K562 (cell line): ENCODE data around the gene CD44. TPM values are rescaled to one million over a fixed set of nuclear protein-coding genes. Genes with fewer than 3 reads are reported as not detected.

Experiments used
- ATAC-seq: fragments of 200-7000 bp; cut with Tn5 transposase; 3 replicates; pipeline ENCODE4 v1.9.1; 2020; ENCODE audit warnings: moderate library complexity
- BruUV-seq: library from RNA; stranded (reverse); fragments of 400-500 nt; replicated peaks from 2 replicates; lab custom pipeline; 2021; lab: Mats Ljungman, UMichigan
- CTCF ChIA-PET: fragments of 300-600 bp; formaldehyde crosslinking; extraction: SDS; loops from one replicate; lab custom pipeline; 2021; ENCODE audit warnings: low intra/inter-chr PET ratio; lab: Yijun Ruan, JAX
- POLR2A ChIA-PET: fragments of 300-600, 350-650 bp; sonication (Branson Sonifier 250); formaldehyde crosslinking; extraction: SDS; loops from one replicate; lab custom pipeline; 2021; ENCODE audit warnings: antibody characterized with exemption, inconsistent platforms; lab: Yijun Ruan, JAX
- DNase-seq, 4 experiments: peaks; one replicate each; pipeline versions ENCODE4 v3.0.0 to v3.0.0-alpha.2; 2011 to 2018; ENCODE audit warnings: low spot score in 3 of 4, mixed read lengths in 3 of 4; ENCODE audit errors: extremely low read depth in 1 of 4
- FAIRE-seq: peaks from 2 replicates; lab custom pipeline; 2011; peaks lifted over from hg19 to GRCh38; lab: Jason Lieb, UNC
- H2AFZ ChIP-seq: 2 replicates; pipeline ENCODE4 v1.6.0; 2011; ENCODE audit warnings: low read depth, low read length, control low read depth, inconsistent platforms
- H3K27ac ChIP-seq: fragments of 200-600 bp; 3 replicates; pipeline ENCODE4 v1.8.0; 2011; ENCODE audit warnings: low read depth, mild to moderate bottlenecking, control low read depth, inconsistent platforms, low read length, moderate library complexity, mixed read lengths; ENCODE audit errors: extremely low read depth
- H3K27me3 ChIP-seq, 2 experiments: fragments of 300-600 bp in 1 of 2; 2 replicates in 1 of 2; 3 replicates in 1 of 2; pipeline versions ENCODE4 v1.6.0 to v1.8.0; 2011; ENCODE audit warnings: inconsistent platforms in 2 of 2, low read length in 2 of 2, mild to moderate bottlenecking in 1 of 2, mixed read lengths in 1 of 2, moderate library complexity in 1 of 2; ENCODE audit not compliant: control insufficient read depth in 2 of 2, insufficient read depth in 2 of 2
- H3K36me3 ChIP-seq: fragments of 300-600 bp; 3 replicates; pipeline ENCODE4 v1.8.0; 2011; ENCODE audit warnings: mild to moderate bottlenecking, low read length, inconsistent platforms; ENCODE audit not compliant: control insufficient read depth, insufficient read depth
- H3K4me1 ChIP-seq, 2 experiments: fragments of 200-600 bp in 1 of 2; replicated peaks in 1 of 2; 2 replicates in 1 of 2; 3 replicates in 1 of 2; pipeline versions ENCODE4 v1.5.1 to v1.8.0; 2011; ENCODE audit warnings: inconsistent platforms in 2 of 2, low read length in 2 of 2, mild to moderate bottlenecking in 1 of 2, mixed read lengths in 1 of 2, moderate library complexity in 1 of 2; ENCODE audit not compliant: control insufficient read depth in 2 of 2, insufficient read depth in 2 of 2
- H3K4me2 ChIP-seq: 2 replicates; pipeline ENCODE4 v1.6.1; 2011; ENCODE audit warnings: low read length, control low read depth, inconsistent platforms, mixed read lengths; ENCODE audit not compliant: insufficient read depth
- H3K4me3 ChIP-seq: fragments of 200-600 bp; sonication (generic), shearing (Covaris generic); 2 replicates; pipeline ENCODE4 v1.5.1; 2016; ENCODE audit warnings: control low read depth, inconsistent platforms
- H3K79me2 ChIP-seq: fragments of 200-600 bp; 3 replicates; pipeline ENCODE4 v1.8.0; 2011; ENCODE audit warnings: low read length, inconsistent platforms; ENCODE audit not compliant: control insufficient read depth, insufficient read depth
- H3K9ac ChIP-seq, 2 experiments: 2 replicates each; pipeline versions ENCODE4 v1.6.0 to v1.6.1; 2011; ENCODE audit warnings: low read depth in 2 of 2, low read length in 2 of 2, control low read depth in 1 of 2, inconsistent platforms in 1 of 2, mild to moderate bottlenecking in 1 of 2, mixed read lengths in 1 of 2; ENCODE audit not compliant: insufficient read depth in 1 of 2
- H3K9me1 ChIP-seq: one replicate; pipeline ENCODE4 v1.6.0; 2011; ENCODE audit warnings: inconsistent platforms, mild to moderate bottlenecking, low read length, moderate library complexity; ENCODE audit not compliant: control insufficient read depth, insufficient read depth
- H3K9me3 ChIP-seq: replicated peaks from 2 replicates; pipeline ENCODE4 v1.5.1; 2011; ENCODE audit warnings: low read depth, low read length, inconsistent platforms; ENCODE audit not compliant: control insufficient read depth, insufficient read depth
- H4K20me1 ChIP-seq: replicated peaks from 2 replicates; pipeline ENCODE4 v1.6.1; 2011; ENCODE audit warnings: low read length, inconsistent platforms, mixed read lengths; ENCODE audit not compliant: control insufficient read depth, insufficient read depth
- CSDE1 ChIP-seq, 2 experiments: fragments of 450-650 bp; IDR thresholded peaks; 2 replicates each; pipeline ENCODE4 v1.6.1; 2016; ENCODE audit warnings: mild to moderate bottlenecking in 1 of 2
- MEIS2 ChIP-seq: fragments of 450-650 bp; IDR thresholded peaks from 2 replicates; pipeline ENCODE4 v1.6.1; 2014; ENCODE audit warnings: mild to moderate bottlenecking; ENCODE audit not compliant: partially characterized antibody
- MTA3 ChIP-seq: fragments of 450-650 bp; formaldehyde crosslinking; IDR thresholded peaks from 2 replicates; pipeline ENCODE4 v1.6.1; 2017; ENCODE audit warnings: mild to moderate bottlenecking, borderline replicate concordance
- NFE2 ChIP-seq: IDR thresholded peaks from 2 replicates; pipeline ENCODE4 v1.6.1; 2014; ENCODE audit warnings: antibody characterized with exemption, low read depth
- SRF ChIP-seq, 2 experiments: fragments of 250-450, 450-650 bp in 1 of 2; sonication (Bioruptor Pico) in 1 of 2; sonication (generic) in 1 of 2; formaldehyde crosslinking; IDR thresholded peaks; 2 replicates each; pipeline versions ENCODE4 v1.5.0 to v1.5.1; 2020 to 2022; ENCODE audit warnings: mild to moderate bottlenecking in 1 of 2, missing genetic modification reagents in 1 of 2
- ZKSCAN8 ChIP-seq: fragments of 200-800 bp; sonication (Bioruptor generic); IDR thresholded peaks from 2 replicates; pipeline ENCODE4 v1.6.1; 2016; ENCODE audit warnings: missing genetic modification characterization, missing compliant biosample characterization
- ZNF197 ChIP-seq: fragments of 200-800 bp; sonication (Bioruptor generic); IDR thresholded peaks from 2 replicates; pipeline ENCODE4 v1.6.1; 2016; ENCODE audit warnings: low read depth, missing genetic modification characterization, missing compliant biosample characterization
- ZNF445 ChIP-seq: fragments of 250-450 bp; sonication (Bioruptor Pico); IDR thresholded peaks from 2 replicates; pipeline ENCODE4 v1.4.0; 2020; ENCODE audit warnings: low read depth, mild to moderate bottlenecking, moderate library complexity
- WGBS: fragments of 100-300 bp; shearing (Covaris generic); methylation state at CpG from one replicate; pipeline ENCODE4 v1.1.6; 2016; ENCODE audit warnings: low coverage, mixed read lengths; ENCODE audit not compliant: insufficient coverage; ENCODE audit errors: missing lambda C conversion rate; 5-methylcytosine and 5-hydroxymethylcytosine counted together
- in situ Hi-C: fragments of 300-500 bp; cut with MboI; formaldehyde crosslinking; loops from 4 replicates; pipeline ENCODE4 v1.15.0; 2018; ENCODE audit warnings: inconsistent platforms, mixed read lengths
- intact Hi-C: fragments of 100-400 bp; cut with micrococcal nuclease; formaldehyde crosslinking; loops from 2 replicates; pipeline ENCODE4 v1.14.2; 2022
- polyA plus RNA-seq, 8 experiments: library from polyadenylated mRNA; depleted of rRNA in 4 of 8; stranded (reverse) in 5 of 8; unstranded in 3 of 8; fragments of >200 nt; fragmentation: Nextera tagmentation in 2 of 8; fragmentation: Illumina TruSeq in 1 of 8; extraction: Ambion mirVana in 2 of 8; extraction: Trizol in 1 of 8; gene quantifications; 2 replicates each; pipeline versions ENCODE4 v1.2.1 to v1.2.3, GENCODE V29; 2011 to 2014; ENCODE audit warnings: inconsistent platforms in 1 of 8, missing spikeins in 1 of 8
- total RNA-seq, 7 experiments: library from RNA; depleted of rRNA in 6 of 7; stranded (reverse); fragments of >200 nt in 6 of 7; fragmentation: Illumina TruSeq in 2 of 7; extraction: Trizol in 2 of 7; gene quantifications; 2 replicates each; pipeline versions ENCODE4 v1.2.1 to v1.2.3, GENCODE V29; 2011 to 2021; ENCODE audit warnings: low replicate concordance in 1 of 7
- TF ChIP-seq, protein P1 (sequence below): fragments of 450-650 bp; formaldehyde crosslinking; IDR thresholded peaks from 2 replicates; pipeline ENCODE4 v1.4.0; 2020; ENCODE audit warnings: mild to moderate bottlenecking, mixed read lengths

CD44 gene
- total and polyA plus RNA-seq, 9 of the 15 experiments (the other 6 are each of a cell fraction or from before 2014, with no cell fraction given), result 1.2 to 13.9 (median 3.0) TPM

GRCh38 chr11:35097814-35098455 lies 41.0 kb upstream of the CD44 start:
- POLR2A ChIA-PET, result interaction anchor here (0.6 to 0.7 kb wide), 2 partner anchors 29 to 930 kb away, joined by 3 read pairs; no protein-coding TSS in a partner anchor
- no peak for TF ChIP-seq ZKSCAN8 (CRISPR knock-in tag)
- no peak for TF ChIP-seq NFE2
- no peak for TF ChIP-seq MTA3
- TF ChIP-seq ZNF197 (CRISPR knock-in tag), result no peak
- TF ChIP-seq ZNF445, result no peak
- no peak for TF ChIP-seq SRF (CRISPR knock-in tag; IDR thresholded peaks at IDR 0.05)
- no peak for TF ChIP-seq CSDE1 (IDR thresholded peaks at IDR 0.05)
- TF ChIP-seq, protein P1, sequence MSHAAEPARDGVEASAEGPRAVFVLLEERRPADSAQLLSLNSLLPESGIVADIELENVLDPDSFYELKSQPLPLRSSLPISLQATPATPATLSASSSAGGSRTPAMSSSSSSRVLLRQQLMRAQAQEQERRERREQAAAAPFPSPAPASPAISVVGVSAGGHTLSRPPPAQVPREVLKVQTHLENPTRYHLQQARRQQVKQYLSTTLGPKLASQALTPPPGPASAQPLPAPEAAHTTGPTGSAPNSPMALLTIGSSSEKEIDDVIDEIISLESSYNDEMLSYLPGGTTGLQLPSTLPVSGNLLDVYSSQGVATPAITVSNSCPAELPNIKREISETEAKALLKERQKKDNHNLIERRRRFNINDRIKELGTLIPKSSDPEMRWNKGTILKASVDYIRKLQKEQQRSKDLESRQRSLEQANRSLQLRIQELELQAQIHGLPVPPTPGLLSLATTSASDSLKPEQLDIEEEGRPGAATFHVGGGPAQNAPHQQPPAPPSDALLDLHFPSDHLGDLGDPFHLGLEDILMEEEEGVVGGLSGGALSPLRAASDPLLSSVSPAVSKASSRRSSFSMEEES (CRISPR knock-in tag), result no peak
- TF ChIP-seq MEIS2, result no peak
- ATAC-seq (no peak), FAIRE-seq (no peak), DNase-seq (no peak)
- BruUV-seq, result no TSS peak
- Histone ChIP-seq H3K4me2 (no peak overlapping the region), H3K79me2 (no peaks in the 10 kb centered on the region), H3K27me3 (no peaks in the 10 kb centered on the region), H3K4me1 (peaks cover 0 to 7% of the 10 kb centered on the region in 2 experiments; a peak in 3 of 5 replicates), H3K4me3 (no peak overlapping the region), H3K36me3 (no peaks in the 10 kb centered on the region), H3K9me1 (no peaks in the 10 kb centered on the region), H2AFZ (no peak overlapping the region), H4K20me1 (no peaks in the 10 kb centered on the region), H3K27ac (no peak overlapping the region), H3K9ac (no peak overlapping the region), H3K9me3 (no peaks in the 10 kb centered on the region)
- CTCF ChIA-PET, result no interaction called here
- WGBS, result 15% methylated on average over 5 of the region's 5 CpGs
- in situ Hi-C loops (no loop called here), intact Hi-C loops (no loop called here)
